Heart left ventricle (tissue), 13 donors: ENCODE results near the gene PILRB.
"Not testable (repeated sequence)": the region's sequence is repeated elsewhere in the genome, so short reads cannot be mapped to it uniquely, and the experiment has no call there.

Experiments used
- CTCF ChIP-seq, 12 donors: fragments of 200-600 bp; sonication (generic) in 4 of 12; IDR thresholded peaks; one replicate each; pipeline versions ENCODE4 v1.5.0 to v1.8.0; 2018 to 2022; ENCODE audit warnings: antibody characterized with exemption in 12 of 12, mild to moderate bottlenecking in 5 of 12
- POLR2A ChIP-seq, 2 donors: fragments of 450-650 bp; IDR thresholded peaks; one replicate each; pipeline ENCODE4 v1.6.1; 2017; ENCODE audit warnings: antibody characterized with exemption in 2 of 2, mild to moderate bottlenecking in 2 of 2, moderate library complexity in 2 of 2
- donor health status: ischemic (EF 13 %, LVEDD 7.1; RV severe dilation, severe dysfunction).
- donor health status: DM: no; HTN: yes; CAD: no.
- donor health status: DM: no; HTN: no; CAD: no.
- donor health status: ischemic (EF 25% LVEDD 6.9; RV normal size, moderate dysfunction).
- donor health status: ischemic (EF 25% LVEDD 5.7; RV mildly dilated, moderate dysfunction).
- donor health status: ischemic (EF 35%, LVEDD 5.7; RV mildly dilated, moderate dysfunction).
- donor health status: nonischemic (EF 11% LVEDD 7.7; RV severe dilation, severe dysfunction).
- donor health status: DM: yes; HTN: yes; CAD: no.
- donor health status: PGD.
- donor health status: ischemic (EF 29% LVEDD 5.4; RV normal size, mild dysfunction).
- donor health status: nonischemic (EF 23%, LVEDD 6.1; RV moderate dilation, normal function).

DNA sequence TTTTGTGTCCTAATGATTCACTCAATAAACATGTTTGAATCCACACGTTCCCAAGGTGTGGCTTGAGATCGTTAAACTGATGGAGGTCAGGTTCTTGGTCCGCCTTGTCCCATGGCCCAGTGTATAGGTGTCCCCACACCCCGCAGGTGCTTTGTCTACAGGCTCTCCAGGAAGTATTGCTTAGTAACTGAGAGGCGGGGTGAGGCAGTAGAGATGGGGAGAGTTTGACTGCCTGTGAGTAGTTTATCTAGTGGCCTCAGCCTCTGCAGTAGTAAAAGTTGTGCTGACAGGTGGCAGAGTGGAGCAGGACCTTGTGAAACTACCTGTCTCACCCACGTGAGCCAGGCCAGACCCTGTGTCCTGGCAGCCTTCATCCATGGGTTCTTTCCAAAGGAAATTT, 16.6 kb upstream of the PILRB start:
- not testable (repeated sequence) for TF ChIP-seq CTCF, POLR2A (IDR thresholded peaks at IDR 0.05)
